SK-N-SH (cell line): ENCODE results near the gene SPOCK1. TPM values are rescaled to one million over a fixed set of nuclear protein-coding genes. Genes with fewer than 3 reads are reported as not detected.

Experiments
- CTCF ChIA-PET: fragments of 300-600, 350-600 bp; formaldehyde crosslinking; extraction: SDS; loops from one replicate; lab custom pipeline; 2021; lab: Yijun Ruan, JAX
- POLR2A ChIA-PET: fragments of 350-600 bp; sonication (Branson Sonifier 250); formaldehyde crosslinking; extraction: SDS; loops from one replicate; lab custom pipeline; 2020; ENCODE audit warnings: antibody characterized with exemption, inconsistent platforms; lab: Yijun Ruan, JAX
- DNase-seq: peaks from one replicate; pipeline ENCODE4 v3.0.0; 2012
- H2AFZ ChIP-seq: fragments of 200-600 bp; sonication (generic); 2 replicates; pipeline ENCODE4 v1.8.1; 2016; ENCODE audit warnings: antibody characterized with exemption, mild to moderate bottlenecking, low read depth
- H3F3A ChIP-seq: fragments of 200-600 bp; sonication (generic); replicated peaks from 2 replicates; pipeline ENCODE3; 2016; ENCODE audit warnings: antibody characterized with exemption, mild to moderate bottlenecking; ENCODE audit not compliant: insufficient read depth
- H3K27ac ChIP-seq, 2 experiments: fragments of 200-500 bp in 1 of 2; fragments of 200-600 bp in 1 of 2; sonication (Bioruptor generic) in 1 of 2; sonication (generic), shearing (Covaris generic) in 1 of 2; 2 replicates each; pipeline versions ENCODE4 v1.5.1 to v1.6.1; 2014 to 2016; ENCODE audit warnings: low read depth in 2 of 2, inconsistent platforms in 1 of 2, low read length in 1 of 2, mild to moderate bottlenecking in 1 of 2, mixed read lengths in 1 of 2
- H3K27me3 ChIP-seq: fragments of 200-600 bp; sonication (generic), shearing (Covaris generic); 2 replicates; pipeline ENCODE4 v1.6.1; 2016; ENCODE audit warnings: mixed run types; ENCODE audit not compliant: insufficient read depth
- H3K36me3 ChIP-seq, 2 experiments: fragments of 200-500 bp in 1 of 2; fragments of 200-600 bp in 1 of 2; sonication (Bioruptor generic) in 1 of 2; sonication (generic) in 1 of 2; replicated peaks in 1 of 2; 2 replicates each; pipeline versions ENCODE3 to v1.5.1; 2014 to 2016; ENCODE audit warnings: low read length in 1 of 2, mild to moderate bottlenecking in 1 of 2; ENCODE audit not compliant: insufficient read depth in 2 of 2, control insufficient read depth in 1 of 2
- H3K4me1 ChIP-seq, 2 experiments: fragments of 200-500 bp in 1 of 2; fragments of 200-600 bp in 1 of 2; sonication (Bioruptor generic) in 1 of 2; sonication (generic), shearing (Covaris generic) in 1 of 2; 2 replicates each; pipeline versions ENCODE4 v1.5.1 to v1.6.1; 2014 to 2016; ENCODE audit warnings: low read depth in 1 of 2, low read length in 1 of 2, mixed run types in 1 of 2; ENCODE audit not compliant: insufficient read depth in 2 of 2, control insufficient read depth in 1 of 2
- H3K4me2 ChIP-seq: fragments of 200-600 bp; sonication (generic), shearing (Covaris generic); 2 replicates; pipeline ENCODE4 v1.6.1; 2017; ENCODE audit warnings: mixed run types
- H3K4me3 ChIP-seq, 2 experiments: fragments of 200-500 bp in 1 of 2; fragments of 200-600 bp in 1 of 2; sonication (Bioruptor generic) in 1 of 2; sonication (generic), shearing (Covaris generic) in 1 of 2; 2 replicates each; pipeline versions ENCODE4 v1.5.1 to v1.8.1; 2014 to 2016; ENCODE audit warnings: low read depth in 2 of 2, inconsistent platforms in 1 of 2, low read length in 1 of 2, mild to moderate bottlenecking in 1 of 2, mixed read lengths in 1 of 2, moderate library complexity in 1 of 2
- H3K79me2 ChIP-seq: fragments of 200-600 bp; sonication (generic); 2 replicates; pipeline ENCODE4 v1.8.1; 2017; ENCODE audit warnings: mild to moderate bottlenecking; ENCODE audit not compliant: insufficient read depth
- H3K9ac ChIP-seq: fragments of 200-600 bp; sonication (generic); 2 replicates; pipeline ENCODE4 v1.6.1; 2017; ENCODE audit warnings: mixed run types
- H3K9me2 ChIP-seq: fragments of 200-600 bp; sonication (generic); 2 replicates; pipeline ENCODE4 v1.6.1; 2017; ENCODE audit warnings: mixed run types
- H3K9me3 ChIP-seq: fragments of 200-600 bp; sonication (generic); 2 replicates; pipeline ENCODE4 v1.6.1; 2017; ENCODE audit warnings: mixed run types, mild to moderate bottlenecking, moderate library complexity
- H4K20me1 ChIP-seq: fragments of 200-600 bp; sonication (generic); 2 replicates; pipeline ENCODE4 v1.6.1; 2017; ENCODE audit warnings: mild to moderate bottlenecking, mixed run types; ENCODE audit not compliant: insufficient read depth
- ELF1 ChIP-seq: IDR thresholded peaks from 2 replicates; pipeline ENCODE4 v1.4.0; 2012
- EZH2phosphoT487 ChIP-seq: fragments of 200-600 bp; sonication (generic); IDR thresholded peaks from 2 replicates; pipeline ENCODE4 v1.6.1; 2017; ENCODE audit warnings: low read depth, mixed run types, mild to moderate bottlenecking, antibody characterized with exemption, moderate library complexity, borderline replicate concordance
- FOXM1 ChIP-seq: IDR thresholded peaks from 2 replicates; pipeline ENCODE4 v1.4.0; 2012; ENCODE audit warnings: low read depth, mild to moderate bottlenecking
- GABPA ChIP-seq: IDR thresholded peaks from 2 replicates; pipeline ENCODE4 v1.4.0; 2012; ENCODE audit warnings: low read depth, mild to moderate bottlenecking
- GATA2 ChIP-seq: sonication (generic); formaldehyde crosslinking; IDR thresholded peaks from 2 replicates; pipeline ENCODE4 v1.5.0; 2020; ENCODE audit warnings: mild to moderate bottlenecking, missing genetic modification reagents
- JUND ChIP-seq: IDR thresholded peaks from 2 replicates; pipeline ENCODE4 v1.4.0; 2012
- NRF1 ChIP-seq: IDR thresholded peaks from 2 replicates; pipeline ENCODE4 v1.6.1; 2012; ENCODE audit warnings: low read depth, mild to moderate bottlenecking, low read length
- RAD21 ChIP-seq: IDR thresholded peaks from 2 replicates; pipeline ENCODE4 v1.6.1; 2012; ENCODE audit warnings: mild to moderate bottlenecking, low read length
- REST ChIP-seq: IDR thresholded peaks from 2 replicates; pipeline ENCODE4 v1.6.1; 2012; ENCODE audit warnings: mild to moderate bottlenecking, low read depth, low read length, moderate library complexity
- RFX5 ChIP-seq: IDR thresholded peaks from 2 replicates; pipeline ENCODE4 v1.6.1; 2012; ENCODE audit warnings: mild to moderate bottlenecking, improper control_type of control experiment, low read length
- TAF1 ChIP-seq: IDR thresholded peaks from 2 replicates; pipeline ENCODE4 v1.6.1; 2012; ENCODE audit warnings: low read depth, mild to moderate bottlenecking, low read length, moderate library complexity, borderline replicate concordance
- WGBS: methylation state at CpG from one replicate; pipeline ENCODE4 v1.1.6; 2017; ENCODE audit warnings: low lambda C conversion rate; 5-methylcytosine and 5-hydroxymethylcytosine counted together
- polyA plus RNA-seq, 3 experiments: library from polyadenylated mRNA; depleted of rRNA; stranded (reverse); fragments of >200 nt; gene quantifications; 2 replicates each; pipeline ENCODE4 v1.2.3, GENCODE V29; 2012
- TF ChIP-seq, protein P1 (sequence below): IDR thresholded peaks from 2 replicates; pipeline ENCODE4 v1.4.0; 2012; ENCODE audit warnings: low read depth, borderline replicate concordance
- TF ChIP-seq, protein P2 (sequence below): IDR thresholded peaks from 2 replicates; pipeline ENCODE4 v1.4.0; 2012; ENCODE audit warnings: low read depth
- TF ChIP-seq, protein P3 (sequence below): fragments of 200-600 bp; sonication (generic); IDR thresholded peaks from 2 replicates; pipeline ENCODE4 v1.6.1; 2017; ENCODE audit warnings: antibody characterized with exemption, mild to moderate bottlenecking, moderate library complexity

Gene SPOCK1
- polyA plus RNA-seq, 1 of the 3 experiments (the other 2 are of a cell fraction), result 11.3 TPM

GRCh38 chr5:137022725-137023124 is 476.4 kb downstream of the SPOCK1 start:
- ChIA-PET CTCF (interaction anchor here (0.9 to 1.6 kb wide), 4 partner anchors 13 to 773 kb away, joined by 3 to 4 read pairs (median 3); no protein-coding TSS in a partner anchor), POLR2A (no interaction called here)
- H3K9me3 ChIP-seq, result no peaks in the 10 kb centered on the region
- no peaks in the 10 kb centered on the region for H3K36me3 ChIP-seq
- no peaks in the 10 kb centered on the region for H3K9me2 ChIP-seq
- no peaks in the 10 kb centered on the region for H3K79me2 ChIP-seq
- H3K4me1 ChIP-seq, result peaks cover 0 to 2% of the 10 kb centered on the region in 2 experiments; a peak in 2 of 4 replicates
- no peak for DNase-seq
- H3K4me3 ChIP-seq, result no peak overlapping the region; a peak in 1 of 4 replicates
- H3K9ac ChIP-seq, result no peak overlapping the region
- H3K27ac ChIP-seq, result no peak overlapping the region
- H3F3A ChIP-seq, result no peaks in the 10 kb centered on the region
- no peaks in the 10 kb centered on the region for H3K27me3 ChIP-seq
- H2AFZ ChIP-seq, result no peak overlapping the region
- 0 out of 2 replicates have a peak overlapping the region, but pooled peaks have one; percentile 21 for H3K4me2 ChIP-seq
- no peaks in the 10 kb centered on the region for H4K20me1 ChIP-seq
- no peak for TF ChIP-seq ELF1
- TF ChIP-seq EZH2phosphoT487, result no peak
- TF ChIP-seq, protein P1, sequence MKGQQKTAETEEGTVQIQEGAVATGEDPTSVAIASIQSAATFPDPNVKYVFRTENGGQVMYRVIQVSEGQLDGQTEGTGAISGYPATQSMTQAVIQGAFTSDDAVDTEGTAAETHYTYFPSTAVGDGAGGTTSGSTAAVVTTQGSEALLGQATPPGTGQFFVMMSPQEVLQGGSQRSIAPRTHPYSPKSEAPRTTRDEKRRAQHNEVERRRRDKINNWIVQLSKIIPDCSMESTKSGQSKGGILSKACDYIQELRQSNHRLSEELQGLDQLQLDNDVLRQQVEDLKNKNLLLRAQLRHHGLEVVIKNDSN, result no peak
- no peak for TF ChIP-seq FOXM1
- no peak for TF ChIP-seq JUND
- TF ChIP-seq, protein P2, sequence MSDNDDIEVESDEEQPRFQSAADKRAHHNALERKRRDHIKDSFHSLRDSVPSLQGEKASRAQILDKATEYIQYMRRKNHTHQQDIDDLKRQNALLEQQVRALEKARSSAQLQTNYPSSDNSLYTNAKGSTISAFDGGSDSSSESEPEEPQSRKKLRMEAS, result no peak
- no peak for TF ChIP-seq RAD21
- no peak for TF ChIP-seq GABPA
- no peak for TF ChIP-seq RFX5
- 27% methylated on average over 2 of the region's 2 CpGs for WGBS

- TF ChIP-seq RAD21 (no peak), GATA2 (CRISPR knock-in tag) (no peak), TAF1 (no peak), JUND (no peak), REST (no peak), GABPA (no peak), NRF1 (no peak)
- TF ChIP-seq, protein P3, sequence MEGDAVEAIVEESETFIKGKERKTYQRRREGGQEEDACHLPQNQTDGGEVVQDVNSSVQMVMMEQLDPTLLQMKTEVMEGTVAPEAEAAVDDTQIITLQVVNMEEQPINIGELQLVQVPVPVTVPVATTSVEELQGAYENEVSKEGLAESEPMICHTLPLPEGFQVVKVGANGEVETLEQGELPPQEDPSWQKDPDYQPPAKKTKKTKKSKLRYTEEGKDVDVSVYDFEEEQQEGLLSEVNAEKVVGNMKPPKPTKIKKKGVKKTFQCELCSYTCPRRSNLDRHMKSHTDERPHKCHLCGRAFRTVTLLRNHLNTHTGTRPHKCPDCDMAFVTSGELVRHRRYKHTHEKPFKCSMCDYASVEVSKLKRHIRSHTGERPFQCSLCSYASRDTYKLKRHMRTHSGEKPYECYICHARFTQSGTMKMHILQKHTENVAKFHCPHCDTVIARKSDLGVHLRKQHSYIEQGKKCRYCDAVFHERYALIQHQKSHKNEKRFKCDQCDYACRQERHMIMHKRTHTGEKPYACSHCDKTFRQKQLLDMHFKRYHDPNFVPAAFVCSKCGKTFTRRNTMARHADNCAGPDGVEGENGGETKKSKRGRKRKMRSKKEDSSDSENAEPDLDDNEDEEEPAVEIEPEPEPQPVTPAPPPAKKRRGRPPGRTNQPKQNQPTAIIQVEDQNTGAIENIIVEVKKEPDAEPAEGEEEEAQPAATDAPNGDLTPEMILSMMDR, result no peak
- POLR2A ChIA-PET, result no interaction called here
Observed at GRCh38 chr5:137022043-137022442, 477.1 kb downstream of the SPOCK1 start.

More at GRCh38 chr5:137022043-137022442, 477.1 kb downstream of the SPOCK1 start:
- CTCF ChIA-PET, result interaction anchor here (1.1 to 1.6 kb wide), 3 partner anchors 14 to 772 kb away, joined by 3 to 4 read pairs (median 3); no protein-coding TSS in a partner anchor
- Histone ChIP-seq H3K79me2 (no peaks in the 10 kb centered on the region), H2AFZ (no peak overlapping the region), H3K9ac (no peak overlapping the region), H3K27ac (no peak overlapping the region), H3K9me2 (no peaks in the 10 kb centered on the region), H4K20me1 (no peaks in the 10 kb centered on the region), H3K27me3 (no peaks in the 10 kb centered on the region), H3K4me2 (0 out of 2 replicates have a peak overlapping the region, but pooled peaks have one; percentile 21), H3K4me3 (no peak overlapping the region), H3K9me3 (no peaks in the 10 kb centered on the region), H3F3A (no peaks in the 10 kb centered on the region), H3K4me1 (peaks cover 0 to 2% of the 10 kb centered on the region in 2 experiments; a peak in 2 of 4 replicates), H3K36me3 (no peaks in the 10 kb centered on the region)
- WGBS, result 56% methylated on average over 3 of the region's 3 CpGs
- no peak for DNase-seq
